ENCODE results near the gene RTTN. TPM values are rescaled to one million over a fixed set of nuclear protein-coding genes. Genes with fewer than 3 reads are reported as not detected.

Gene RTTN
- total RNA-seq, 2 donors from 2014 or later, result 22.3 to 35.4 TPM

DNA sequence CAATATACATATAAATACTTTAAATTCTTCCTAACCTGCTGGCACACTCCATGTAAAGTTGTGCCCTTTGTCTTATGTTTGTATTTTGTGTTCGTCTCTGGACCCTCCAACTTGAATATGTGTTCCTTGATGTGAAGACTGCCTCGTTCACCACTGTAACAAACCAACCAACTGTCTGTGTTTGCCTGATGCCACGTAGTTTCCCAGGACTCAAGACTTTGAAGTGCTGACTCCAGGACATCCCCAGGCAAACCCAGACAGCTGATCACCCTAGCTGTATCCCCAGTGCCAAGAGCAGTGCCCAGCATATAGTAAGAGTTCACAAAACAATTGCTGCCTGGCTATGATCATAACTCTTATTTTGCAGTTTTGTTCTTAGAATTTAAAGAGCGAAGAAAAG is 242.3 kb downstream of the RTTN start:
- no peak for DNase-seq
- no peak overlapping the region for H3K27ac Mint-ChIP-seq
- Histone ChIP-seq H3K36me3 (ENCODE audit: control insufficient read depth, insufficient read depth, low read length) (no peaks in the 10 kb centered on the region), H3K9me3 (ENCODE audit: control insufficient read depth, low read length) (no peaks in the 10 kb centered on the region), H3K4me1 (ENCODE audit: control insufficient read depth, insufficient read depth, low read length) (no peaks in the 10 kb centered on the region), H3K27me3 (ENCODE audit: control insufficient read depth, insufficient read depth, low read length, poor library complexity, severe bottlenecking) (no peaks in the 10 kb centered on the region), H3K4me3 (ENCODE audit: low read length) (no peak overlapping the region), H3K27ac (ENCODE audit: low read depth, low read length) (no peak overlapping the region), H3K9ac (ENCODE audit: extremely low read depth, low read length, poor library complexity, severe bottlenecking) (no peak overlapping the region)
- WGBS, 2 experiments (ENCODE audit: insufficient coverage in 1 of 2, insufficient read length in 1 of 2), result 92 to 100% methylated on average over 2 to 4 of the region's 4 CpGs
- TF ChIP-seq, protein P1, sequence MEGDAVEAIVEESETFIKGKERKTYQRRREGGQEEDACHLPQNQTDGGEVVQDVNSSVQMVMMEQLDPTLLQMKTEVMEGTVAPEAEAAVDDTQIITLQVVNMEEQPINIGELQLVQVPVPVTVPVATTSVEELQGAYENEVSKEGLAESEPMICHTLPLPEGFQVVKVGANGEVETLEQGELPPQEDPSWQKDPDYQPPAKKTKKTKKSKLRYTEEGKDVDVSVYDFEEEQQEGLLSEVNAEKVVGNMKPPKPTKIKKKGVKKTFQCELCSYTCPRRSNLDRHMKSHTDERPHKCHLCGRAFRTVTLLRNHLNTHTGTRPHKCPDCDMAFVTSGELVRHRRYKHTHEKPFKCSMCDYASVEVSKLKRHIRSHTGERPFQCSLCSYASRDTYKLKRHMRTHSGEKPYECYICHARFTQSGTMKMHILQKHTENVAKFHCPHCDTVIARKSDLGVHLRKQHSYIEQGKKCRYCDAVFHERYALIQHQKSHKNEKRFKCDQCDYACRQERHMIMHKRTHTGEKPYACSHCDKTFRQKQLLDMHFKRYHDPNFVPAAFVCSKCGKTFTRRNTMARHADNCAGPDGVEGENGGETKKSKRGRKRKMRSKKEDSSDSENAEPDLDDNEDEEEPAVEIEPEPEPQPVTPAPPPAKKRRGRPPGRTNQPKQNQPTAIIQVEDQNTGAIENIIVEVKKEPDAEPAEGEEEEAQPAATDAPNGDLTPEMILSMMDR (conservative IDR thresholded peaks at IDR 0.05), result no peak
- H3K36me3 Mint-ChIP-seq (ENCODE audit: low read depth), result no peaks in the 10 kb centered on the region
- no peak overlapping the region for H3K4me3 Mint-ChIP-seq
- peaks cover 3% of the 10 kb centered on the region for H3K9me3 Mint-ChIP-seq
- H3K27me3 Mint-ChIP-seq (ENCODE audit: insufficient read depth), result no peaks in the 10 kb centered on the region
- no peaks in the 10 kb centered on the region for H3K4me1 Mint-ChIP-seq

DNA sequence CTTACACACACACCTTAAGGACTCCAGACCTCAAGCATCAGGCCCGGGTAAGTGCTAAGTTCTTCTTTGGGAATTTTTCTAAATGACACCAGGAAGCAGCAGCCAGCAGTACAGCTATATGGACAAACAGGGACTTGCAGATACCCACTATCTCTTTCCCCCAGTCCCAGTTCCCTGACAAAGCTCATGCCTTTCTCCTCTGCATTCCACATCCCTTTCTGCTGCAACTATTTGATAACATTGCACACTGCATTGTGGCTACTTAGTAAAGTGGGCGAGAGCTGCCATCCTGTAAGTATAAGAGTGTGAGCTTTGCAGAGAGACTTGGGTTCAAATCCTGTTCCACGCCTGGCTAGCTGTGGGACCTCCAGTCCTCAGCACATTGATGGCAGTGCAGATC is 243.8 kb downstream of the RTTN start:
- no peak overlapping the region for H3K9ac ChIP-seq (ENCODE audit: extremely low read depth, low read length, poor library complexity, severe bottlenecking)
- Mint-ChIP-seq H3K36me3 (ENCODE audit: low read depth) (no peaks in the 10 kb centered on the region), H3K9me3 (peaks cover 3% of the 10 kb centered on the region), H3K27ac (no peak overlapping the region), H3K4me3 (no peak overlapping the region), H3K4me1 (no peaks in the 10 kb centered on the region), H3K27me3 (ENCODE audit: insufficient read depth) (no peaks in the 10 kb centered on the region)
- H3K9me3 ChIP-seq (ENCODE audit: control insufficient read depth, low read length), result no peaks in the 10 kb centered on the region
- no peaks in the 10 kb centered on the region for H3K36me3 ChIP-seq (ENCODE audit: control insufficient read depth, insufficient read depth, low read length)
- WGBS, 2 experiments (ENCODE audit: insufficient coverage in 1 of 2, insufficient read length in 1 of 2), result 88 to 100% methylated on average over 3 of the region's 3 CpGs
- no peak overlapping the region for H3K4me3 ChIP-seq (ENCODE audit: low read length)
- no peak overlapping the region for H3K27ac ChIP-seq (ENCODE audit: low read depth, low read length)
- TF ChIP-seq, protein P1 (conservative IDR thresholded peaks at IDR 0.05), result no peak
- no peaks in the 10 kb centered on the region for H3K27me3 ChIP-seq (ENCODE audit: control insufficient read depth, insufficient read depth, low read length, poor library complexity, severe bottlenecking)
- DNase-seq, result no peak
- no peaks in the 10 kb centered on the region for H3K4me1 ChIP-seq (ENCODE audit: control insufficient read depth, insufficient read depth, low read length)

DNA sequence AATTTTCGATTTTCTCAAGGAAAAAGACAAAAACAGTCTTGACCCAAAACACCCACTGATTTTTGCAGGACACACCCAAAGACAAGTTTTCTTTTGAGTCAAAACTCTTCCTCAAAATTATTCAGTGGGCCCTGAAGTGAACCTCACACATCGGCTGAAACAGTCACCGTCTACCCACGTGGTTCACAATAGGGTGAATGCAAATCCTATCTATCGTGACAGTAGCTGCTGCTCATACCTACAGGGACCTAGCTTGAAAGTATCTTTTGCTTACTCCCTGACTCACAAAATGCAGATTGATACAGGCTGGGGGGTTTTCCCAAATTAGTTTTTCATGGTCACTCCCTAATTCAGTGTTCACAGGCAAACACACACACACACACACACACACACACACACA is 247.1 kb downstream of the RTTN start:
- H3K36me3 Mint-ChIP-seq (ENCODE audit: low read depth), result no peaks in the 10 kb centered on the region
- H3K4me3 Mint-ChIP-seq, result no peak overlapping the region
- Histone ChIP-seq H3K27ac (ENCODE audit: low read depth, low read length) (no peak overlapping the region), H3K9ac (ENCODE audit: extremely low read depth, low read length, poor library complexity, severe bottlenecking) (no peak overlapping the region), H3K27me3 (ENCODE audit: control insufficient read depth, insufficient read depth, low read length, poor library complexity, severe bottlenecking) (no peaks in the 10 kb centered on the region), H3K9me3 (ENCODE audit: control insufficient read depth, low read length) (no peaks in the 10 kb centered on the region), H3K4me1 (ENCODE audit: control insufficient read depth, insufficient read depth, low read length) (no peaks in the 10 kb centered on the region), H3K4me3 (ENCODE audit: low read length) (no peak overlapping the region), H3K36me3 (ENCODE audit: control insufficient read depth, insufficient read depth, low read length) (no peaks in the 10 kb centered on the region)
- 90 to 92% methylated on average over 5 of the region's 5 CpGs for WGBS, 2 experiments (ENCODE audit: insufficient coverage in 1 of 2, insufficient read length in 1 of 2)
- no peaks in the 10 kb centered on the region for H3K4me1 Mint-ChIP-seq
- H3K27ac Mint-ChIP-seq, result no peak overlapping the region
- TF ChIP-seq, protein P1 (conservative IDR thresholded peaks at IDR 0.05), result no peak
- H3K9me3 Mint-ChIP-seq, result peaks cover under 1% of the 10 kb centered on the region
- no peak for DNase-seq
- H3K27me3 Mint-ChIP-seq (ENCODE audit: insufficient read depth), result no peaks in the 10 kb centered on the region
